HFF-Myc (cell line): ENCODE results near the gene RAP1A.

Experiments used
- DNase-seq: peaks from one replicate; pipeline ENCODE4 v3.0.0-alpha.2; 2011; ENCODE audit warnings: low read depth; ENCODE audit errors: extremely low read depth
- H3K4me3 ChIP-seq: replicated peaks from 2 replicates; pipeline ENCODE4 v1.5.1; 2011; ENCODE audit warnings: low read depth, mild to moderate bottlenecking, control low read depth, low read length
- CTCF ChIP-seq: IDR thresholded peaks from 2 replicates; pipeline ENCODE4 v1.5.1; 2012; ENCODE audit warnings: mild to moderate bottlenecking, low read depth, low read length, control low read depth; ENCODE audit errors: missing control alignments

RAP1A gene

GRCh38 chr1:111729946-111730681, 110.5 kb downstream of the RAP1A start:
- H3K4me3 ChIP-seq = no peak overlapping the region
- DNase-seq = no peak
- no peak for TF ChIP-seq CTCF

GRCh38 chr1:111730706-111731105, 111.1 kb downstream of the RAP1A start:
- no peak overlapping the region for H3K4me3 ChIP-seq
- no peak for TF ChIP-seq CTCF
- no peak for DNase-seq

GRCh38 chr1:111731956-111732355, 112.4 kb downstream of the RAP1A start:
- no peak for TF ChIP-seq CTCF
- DNase-seq = no peak
- no peak overlapping the region for H3K4me3 ChIP-seq

- no peak overlapping the region for H3K4me3 ChIP-seq
- DNase-seq = no peak
- TF ChIP-seq CTCF = no peak
Observed at GRCh38 chr1:111732718-111733117, 113.1 kb downstream of the RAP1A start.

DNA sequence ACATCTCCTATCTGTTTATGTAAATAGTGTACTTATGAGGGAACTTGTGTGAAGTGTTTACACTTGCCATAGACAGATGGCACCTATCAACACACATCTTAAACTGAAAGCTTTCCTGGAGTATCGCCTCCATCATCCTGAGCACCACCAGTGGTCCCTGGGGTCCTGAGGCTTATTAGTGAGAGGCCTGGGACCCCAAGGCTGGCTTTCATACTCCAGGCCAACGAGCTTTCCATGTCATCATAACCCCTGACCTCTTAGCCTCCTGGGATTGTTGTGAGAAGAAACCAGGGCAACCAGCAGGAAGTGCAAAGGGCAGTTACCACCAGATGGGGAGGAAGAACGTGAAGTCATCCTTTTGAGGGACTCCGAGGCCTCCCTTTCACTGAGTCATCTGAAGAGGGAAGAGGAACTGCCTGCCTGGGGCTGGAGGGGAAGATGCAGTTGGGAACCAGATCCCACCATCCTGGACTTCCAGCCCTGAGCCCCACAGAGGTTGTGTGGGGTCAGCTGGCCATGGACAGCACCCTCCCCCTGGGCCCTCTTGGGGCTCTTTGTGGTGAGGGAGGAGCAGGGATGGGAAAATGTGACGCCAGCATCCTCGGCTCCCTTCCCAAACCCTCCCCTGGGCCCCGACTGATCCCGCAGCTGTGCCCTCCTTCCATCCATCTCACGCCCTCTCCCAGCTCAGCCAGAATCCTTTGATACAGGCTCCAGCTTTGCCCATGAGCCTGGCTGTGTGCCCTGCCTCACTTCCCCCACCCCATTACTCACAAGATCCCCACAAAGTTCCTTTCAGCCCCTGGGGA, 113.8 kb downstream of the RAP1A start:
- DNase-seq = peak; percentile 90

GRCh38 chr1:111733992-111734341, 114.4 kb downstream of the RAP1A start:
- H3K4me3 ChIP-seq = no peak overlapping the region
- no peak for DNase-seq
- no peak for TF ChIP-seq CTCF

More for the DNA sequence above, 113.8 kb downstream of the RAP1A start:
- no peak for TF ChIP-seq CTCF
- no peak overlapping the region for H3K4me3 ChIP-seq

DNA sequence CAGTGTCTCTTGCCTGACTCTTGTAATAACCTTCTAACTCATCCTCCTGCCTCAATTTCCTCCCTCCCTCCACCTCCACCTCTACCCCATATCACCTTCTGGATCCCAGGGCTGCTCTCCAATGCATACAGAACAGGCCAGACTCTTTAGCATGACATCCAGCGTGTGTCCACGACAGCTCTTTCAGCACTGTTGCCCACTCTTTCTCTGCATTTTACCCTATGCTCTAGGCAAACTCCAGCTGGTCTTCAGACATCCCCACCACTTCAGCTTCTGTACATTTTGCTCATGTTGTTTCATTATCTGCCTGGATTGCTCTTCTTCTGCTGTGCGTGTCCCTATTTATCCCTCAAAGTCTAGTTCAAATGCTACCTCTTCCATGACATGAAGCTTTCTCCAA, 114.8 kb downstream of the RAP1A start:
- H3K4me3 ChIP-seq = no peak overlapping the region
- no peak for TF ChIP-seq CTCF
- no peak for DNase-seq
